HG03442 (cell line): ENCODE data around the gene LAP3.
"Not testable (repeated sequence)": the region's sequence is repeated elsewhere in the genome, so short reads cannot be mapped to it uniquely, and the experiment has no call there.

ENCODE experiments used
- ATAC-seq: cut with Tn5 transposase; IDR thresholded peaks from one replicate; pipeline ENCODE4 v1.9.1; 2021; ENCODE audit warnings: mild to moderate bottlenecking, moderate library complexity; ENCODE audit not compliant: unreplicated experiment

Gene LAP3

DNA sequence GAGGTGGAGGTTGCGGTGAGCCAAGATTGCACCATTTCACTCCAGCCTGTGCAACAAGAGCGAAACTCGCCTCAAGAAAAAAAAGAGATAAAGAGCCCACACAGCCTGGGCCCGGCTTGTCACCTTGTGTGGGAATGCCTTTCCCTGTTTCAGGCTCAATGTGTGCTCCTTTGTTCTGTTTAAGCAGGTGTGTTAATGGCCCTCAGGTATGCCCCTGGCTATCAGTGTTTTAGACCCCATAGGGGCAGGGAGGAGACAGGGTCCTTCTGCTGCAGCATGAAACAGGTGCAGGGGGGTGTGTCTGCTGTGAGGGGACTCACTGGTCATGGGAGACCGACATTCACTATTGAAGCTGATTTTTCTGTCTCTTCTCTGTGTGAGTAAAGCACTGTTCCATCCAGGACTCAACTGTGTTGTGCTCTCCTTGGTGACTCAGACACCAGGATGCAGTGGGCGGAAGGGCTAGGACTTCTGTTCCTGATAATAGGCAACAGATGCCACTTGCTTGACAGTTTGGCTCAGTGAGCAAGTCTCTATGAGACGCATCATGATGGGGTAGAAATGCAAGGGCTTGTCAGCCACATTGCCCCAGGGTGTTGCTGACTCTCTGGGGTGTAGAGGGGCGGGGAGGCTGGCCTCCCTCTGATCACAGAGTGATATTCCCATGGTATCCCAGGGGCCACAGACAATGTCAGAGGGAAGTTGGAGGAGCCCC, 15.6 kb upstream of the LAP3 start:
- no peak for ATAC-seq

- no peak for ATAC-seq
These were observed 14.8 kb upstream of the LAP3 start for GRCh38 chr4:17562157-17562556.

DNA sequence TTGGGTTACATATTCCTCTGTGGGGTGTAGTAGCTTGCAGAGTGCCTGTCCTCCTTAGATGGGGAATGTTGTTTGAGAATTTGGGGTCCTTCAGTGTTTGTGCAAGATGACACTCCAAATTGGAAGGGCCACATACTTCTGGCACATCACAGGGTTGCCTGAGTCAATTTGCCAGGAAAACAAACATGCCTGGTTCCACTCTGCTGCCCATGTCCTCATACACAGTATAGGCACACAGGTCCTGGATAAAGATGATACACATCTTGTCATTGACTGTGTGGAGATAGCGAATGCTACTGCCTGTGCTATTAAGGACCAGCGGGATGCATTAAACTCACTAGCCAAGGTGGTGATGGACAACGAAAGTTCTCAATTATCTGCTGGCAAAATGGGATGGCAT, 11.2 kb upstream of the LAP3 start:
- no peak for ATAC-seq

DNA sequence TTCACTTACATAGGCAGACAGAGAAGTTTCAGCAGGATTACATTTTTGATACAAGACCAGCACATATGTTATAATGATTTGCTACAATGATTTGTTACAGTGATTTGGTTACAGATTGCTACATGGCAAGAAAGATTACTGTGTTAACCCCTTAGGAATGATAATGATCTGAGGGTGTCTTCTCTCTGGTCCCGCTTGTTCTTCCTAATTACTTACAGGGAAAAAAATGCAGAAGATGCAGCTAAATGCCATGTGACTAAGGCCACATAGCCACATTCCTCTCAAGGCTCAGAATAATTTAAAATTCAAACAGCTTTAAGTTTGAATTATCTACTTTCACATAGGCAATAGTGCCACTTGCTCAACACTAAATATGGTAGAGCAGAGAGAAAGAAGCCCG, 9.7 kb upstream of the LAP3 start:
- no peak for ATAC-seq

DNA sequence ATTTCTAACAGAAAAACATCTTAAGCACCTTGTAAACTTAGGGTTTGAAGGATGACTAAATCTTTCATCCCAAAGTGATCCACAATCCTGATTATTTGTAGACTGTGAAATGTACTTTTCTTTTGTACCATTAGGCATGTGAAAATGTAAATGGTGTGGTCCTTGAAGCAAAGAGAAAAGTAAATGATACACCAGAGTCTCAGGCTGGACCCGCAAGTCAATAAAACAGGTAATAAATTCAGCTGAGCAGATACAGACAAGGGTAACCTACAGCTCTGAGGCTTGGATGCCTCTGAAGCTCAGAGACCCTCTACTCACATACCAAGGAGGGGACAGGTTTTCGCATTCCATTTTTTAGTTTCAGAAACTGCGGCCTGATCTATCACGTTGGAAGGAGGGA, 2.8 kb upstream of the LAP3 start:
- ATAC-seq = no peak

DNA sequence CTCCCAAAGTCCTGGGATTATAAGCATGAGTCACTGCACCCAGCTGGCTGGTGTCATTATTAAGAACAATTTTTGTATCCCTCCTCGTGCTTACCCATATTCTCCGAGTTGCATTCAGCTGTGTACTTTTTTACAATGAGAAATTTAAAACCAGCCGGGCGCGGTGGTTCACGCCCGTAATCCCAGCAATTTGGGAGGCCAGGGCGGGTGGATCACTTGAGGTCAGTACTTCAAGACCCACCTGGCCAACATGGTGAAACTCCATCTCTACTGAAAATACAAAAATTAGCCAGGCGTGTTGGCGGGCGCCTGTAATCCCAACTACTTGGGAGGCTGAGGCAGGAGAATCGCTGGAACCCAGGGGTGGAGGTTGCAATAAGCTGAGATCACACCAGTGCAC, 1.8 kb upstream of the LAP3 start:
- not testable (repeated sequence) for ATAC-seq

- peak; percentile 11 for ATAC-seq
These were observed 875 bp downstream of the LAP3 start for GRCh38 chr4:17577665-17578481.

- ATAC-seq = peak; percentile 31
These were observed 1.5 kb downstream of the LAP3 start for GRCh38 chr4:17578482-17578891.

GRCh38 chr4:17580969-17581368, 4.0 kb downstream of the LAP3 start:
- no peak for ATAC-seq

DNA sequence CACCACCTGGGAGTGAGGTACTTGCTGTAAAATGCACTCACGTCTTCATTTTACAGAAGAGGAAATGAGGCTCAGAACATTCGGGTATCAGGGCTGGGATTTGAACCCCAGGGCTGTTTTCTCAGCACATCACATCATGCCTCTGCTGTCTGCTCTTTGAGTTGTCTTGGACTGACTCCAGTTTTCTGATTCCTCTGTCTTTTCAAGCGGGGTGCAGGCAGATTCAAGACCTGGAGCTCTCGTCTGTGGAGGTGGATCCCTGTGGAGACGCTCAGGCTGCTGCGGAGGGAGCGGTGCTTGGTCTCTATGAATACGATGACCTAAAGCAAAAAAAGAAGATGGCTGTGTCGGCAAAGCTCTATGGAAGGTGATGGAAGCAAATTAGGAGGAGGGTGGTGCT, 6.3 kb downstream of the LAP3 start:
- ATAC-seq = no peak

DNA sequence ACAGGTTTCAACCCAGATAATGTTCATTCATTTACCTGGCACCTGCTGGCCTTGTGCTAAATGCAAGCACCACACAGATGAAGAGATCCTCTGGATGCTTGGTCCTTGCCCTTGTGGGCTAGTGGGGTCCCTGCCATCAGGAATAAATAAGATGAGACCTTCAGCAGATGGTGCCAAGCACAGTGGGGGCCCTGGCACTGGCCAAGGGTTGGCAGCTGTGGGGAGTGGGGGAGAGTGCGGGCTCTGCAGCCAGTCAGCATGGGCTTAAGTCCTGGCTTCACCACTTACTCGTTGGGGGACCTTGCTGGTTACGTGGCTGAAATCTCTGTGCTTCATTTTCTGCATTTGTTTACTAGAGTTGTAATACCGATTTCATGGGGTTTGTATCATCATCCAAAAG, 6.9 kb downstream of the LAP3 start:
- ATAC-seq = no peak

DNA sequence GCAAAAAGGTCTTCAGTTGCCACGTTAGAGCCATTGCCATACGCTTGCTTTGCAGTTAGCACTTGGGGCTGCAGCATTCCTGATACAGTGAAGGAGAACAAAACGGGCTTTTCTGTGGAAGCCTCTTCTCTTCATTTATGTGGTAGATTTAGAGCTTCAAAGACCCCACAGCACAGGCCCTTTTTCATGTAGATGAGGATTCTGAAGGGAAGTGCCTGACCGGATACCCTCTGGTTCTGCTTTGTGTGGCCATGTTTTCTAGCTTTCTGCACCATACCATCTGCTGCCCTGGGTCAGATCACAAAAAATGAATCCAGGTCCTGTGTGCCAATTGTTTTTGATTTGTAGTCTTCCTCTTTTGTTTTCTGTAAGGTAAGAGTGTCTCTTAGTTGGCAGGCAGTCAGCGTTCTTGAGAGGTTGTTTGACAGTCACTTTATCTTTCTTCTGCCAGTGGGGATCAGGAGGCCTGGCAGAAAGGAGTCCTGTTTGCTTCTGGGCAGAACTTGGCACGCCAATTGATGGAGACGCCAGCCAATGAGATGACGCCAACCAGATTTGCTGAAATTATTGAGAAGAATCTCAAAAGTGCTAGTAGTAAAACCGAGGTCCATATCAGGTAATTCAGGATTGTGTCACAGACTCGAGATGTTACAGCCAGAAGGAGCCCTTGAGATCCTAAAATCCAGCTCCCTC, 7.7 kb downstream of the LAP3 start:
- no peak for ATAC-seq

GRCh38 chr4:17587094-17587822, 10.3 kb downstream of the LAP3 start:
- no peak for ATAC-seq

- no peak for ATAC-seq
These were observed 12.4 kb downstream of the LAP3 start for GRCh38 chr4:17589355-17589754.

DNA sequence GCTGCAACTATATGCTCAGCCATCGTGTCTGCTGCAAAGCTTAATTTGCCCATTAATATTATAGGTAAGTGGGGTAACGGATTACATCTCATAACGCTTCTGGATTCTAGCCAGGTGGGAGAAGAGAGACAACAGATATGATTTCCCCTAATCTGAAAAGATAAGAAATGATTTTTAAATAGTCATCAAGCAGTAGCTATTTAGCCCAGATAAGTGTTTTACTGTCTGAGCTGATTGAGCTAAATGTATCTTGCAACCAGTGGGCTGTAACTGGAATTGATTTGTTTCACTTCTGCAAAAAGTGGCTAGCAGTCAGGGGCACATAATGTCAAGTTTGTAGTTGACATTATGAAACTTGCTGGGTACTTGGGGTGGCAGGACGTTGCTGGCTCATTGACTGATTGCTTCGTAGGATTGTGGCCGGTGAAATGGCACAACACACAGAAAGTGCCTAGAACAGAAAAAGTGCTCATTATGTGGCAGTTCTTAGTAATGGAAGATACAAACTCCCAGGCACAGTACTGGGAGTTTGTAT, 18.5 kb downstream of the LAP3 start:
- ATAC-seq = peak; percentile 88

GRCh38 chr4:17597517-17597916, 20.5 kb downstream of the LAP3 start:
- ATAC-seq = no peak

- ATAC-seq = no peak
These were observed 22.8 kb downstream of the LAP3 start for GRCh38 chr4:17599826-17600225.

DNA sequence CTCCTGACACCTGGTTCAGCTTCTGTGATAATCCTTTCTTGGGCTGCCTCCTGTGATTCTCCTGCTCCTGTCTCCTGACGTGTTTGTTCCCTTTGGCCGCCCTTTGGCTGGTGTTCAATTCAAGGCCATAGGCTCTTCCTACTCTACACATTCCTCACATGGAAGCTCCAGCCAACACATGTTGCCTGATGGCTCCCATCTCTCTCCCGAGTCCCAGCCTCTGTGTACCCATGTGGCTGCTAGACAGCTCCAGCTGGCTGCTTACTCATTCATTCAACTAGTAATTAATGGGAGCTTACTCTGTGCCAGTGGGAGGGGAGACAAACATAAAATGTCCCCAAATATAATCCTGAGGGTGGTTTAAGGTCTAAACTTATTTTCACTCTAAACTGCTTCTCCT, 28.2 kb downstream of the LAP3 start:
- ATAC-seq = no peak

DNA sequence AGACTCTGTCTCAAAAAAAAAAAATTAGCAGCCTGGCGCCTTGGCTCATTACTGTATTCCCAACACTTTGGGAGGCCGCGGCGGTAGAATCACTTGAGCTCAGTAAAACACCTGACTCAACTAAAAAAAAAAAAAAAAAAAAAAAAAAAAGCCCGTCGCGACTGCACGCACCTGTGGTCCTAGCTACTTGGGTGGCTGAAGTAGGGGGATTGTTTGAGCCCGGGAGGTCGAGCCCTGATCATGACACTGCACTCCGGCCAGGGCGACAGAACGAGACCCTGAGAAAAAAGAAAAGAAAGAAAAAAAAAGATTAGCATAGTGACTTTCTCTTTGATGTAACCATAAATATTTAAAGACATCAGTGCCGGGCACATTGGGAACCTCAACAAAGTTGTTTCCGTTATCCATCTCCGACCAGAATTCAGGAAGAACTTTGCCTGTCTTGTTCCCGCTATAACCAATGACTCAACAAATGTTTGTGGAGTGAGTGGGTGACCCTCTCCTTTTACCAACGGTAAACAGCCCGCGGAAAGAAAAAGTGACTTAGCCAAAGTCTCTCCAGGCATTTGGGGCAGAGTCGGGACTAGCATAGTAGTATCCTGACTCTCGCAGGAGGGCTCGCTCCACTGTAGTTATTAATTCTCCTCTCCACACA, 36.9 kb downstream of the LAP3 start:
- ATAC-seq = peak; percentile 38
